Vagina (tissue), 2 donors: ENCODE measurements around the gene RGS10. TPM values are rescaled to one million over a fixed set of nuclear protein-coding genes. Genes with fewer than 3 reads are reported as not detected.
"Not testable (repeated sequence)": the region's sequence is repeated elsewhere in the genome, so short reads cannot be mapped to it uniquely, and the experiment has no call there.

Experiments used
- DNase-seq, 2 donors: peaks; one replicate each; pipeline ENCODE4 v3.0.0-alpha.2; 2017; ENCODE audit errors: extremely low spot score in 2 of 2
- H3K27ac ChIP-seq: fragments of 200-600 bp; sonication (generic); one replicate; pipeline ENCODE4 v1.5.1; 2019
- H3K27me3 ChIP-seq: fragments of 200-600 bp; sonication (generic); one replicate; pipeline ENCODE4 v1.5.1; 2019
- H3K36me3 ChIP-seq, 2 donors: fragments of 200-600 bp; sonication (generic); one replicate each; pipeline ENCODE4 v1.5.1; 2017 to 2019
- H3K4me1 ChIP-seq: fragments of 200-600 bp; sonication (generic); one replicate; pipeline ENCODE4 v1.5.1; 2019
- H3K4me3 ChIP-seq, 2 donors: fragments of 200-600 bp; sonication (generic); 1 replicate in 1 of 2; 2 replicates in 1 of 2; pipeline ENCODE4 v1.5.1; 2016 to 2019
- H3K9me3 ChIP-seq: fragments of 200-600 bp; sonication (generic); one replicate; pipeline ENCODE4 v1.5.1; 2019
- POLR2A ChIP-seq, 2 donors: fragments of 450-650 bp; IDR thresholded peaks; one replicate each; pipeline ENCODE4 v1.6.1; 2017; ENCODE audit warnings: antibody characterized with exemption in 2 of 2, mild to moderate bottlenecking in 2 of 2, moderate library complexity in 2 of 2
- POLR2AphosphoS5 ChIP-seq, 2 donors: sonication (generic); formaldehyde crosslinking; IDR thresholded peaks; one replicate each; pipeline ENCODE4 v1.9.0; 2017; ENCODE audit warnings: antibody characterized with exemption in 2 of 2, mild to moderate bottlenecking in 2 of 2, low read depth in 1 of 2; ENCODE audit not compliant: insufficient read depth in 1 of 2
- intact Hi-C: fragments of 100-400 bp; cut with DNase I; formaldehyde crosslinking; loops from one replicate; pipeline ENCODE4 v1.15.1; 2023
- total RNA-seq: library from RNA; depleted of rRNA; stranded (reverse); fragments of >200 nt; gene quantifications from one replicate; pipeline ENCODE4 v1.2.3, GENCODE V29; 2016
- TF ChIP-seq, protein P1 (sequence below), 3 experiments: fragments of 450-650 bp in 2 of 3; fragments of 200-600 bp in 1 of 3; sonication (generic) in 1 of 3; IDR thresholded peaks; one replicate each; pipeline ENCODE4 v1.5.1; 2017 to 2019; ENCODE audit warnings: antibody characterized with exemption in 3 of 3, mild to moderate bottlenecking in 2 of 3, moderate library complexity in 2 of 3

The RGS10 gene
- total RNA-seq, 1 donor from 2014 or later = 63.6 TPM

DNA sequence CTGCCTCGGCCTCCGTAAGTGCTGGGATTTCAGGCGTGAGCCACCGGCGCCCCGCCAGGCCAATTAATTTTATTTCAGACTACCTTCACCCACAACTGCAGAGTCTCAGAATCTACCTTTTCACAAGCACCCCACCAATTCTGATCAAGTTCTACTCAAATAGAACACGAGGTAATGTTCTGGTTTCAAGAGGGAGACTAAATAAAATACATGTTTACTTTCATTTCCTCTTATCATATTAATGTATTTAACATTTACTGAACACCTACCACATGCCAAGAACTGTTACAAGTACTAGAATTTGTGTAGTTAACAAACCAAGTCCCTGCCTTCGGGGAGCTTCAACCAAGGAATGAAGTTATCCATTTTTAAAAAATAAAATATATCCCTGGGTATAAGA is 25.5 kb upstream of the RGS10 start:
- no peaks in the 10 kb centered on the region for H3K4me1 ChIP-seq
- no peak for TF ChIP-seq POLR2AphosphoS5 (IDR thresholded peaks at IDR 0.05; ENCODE audit: insufficient read depth in 1 of 2, low read depth in 1 of 2)
- no peak for TF ChIP-seq POLR2A (IDR thresholded peaks at IDR 0.05)
- TF ChIP-seq, protein P1, sequence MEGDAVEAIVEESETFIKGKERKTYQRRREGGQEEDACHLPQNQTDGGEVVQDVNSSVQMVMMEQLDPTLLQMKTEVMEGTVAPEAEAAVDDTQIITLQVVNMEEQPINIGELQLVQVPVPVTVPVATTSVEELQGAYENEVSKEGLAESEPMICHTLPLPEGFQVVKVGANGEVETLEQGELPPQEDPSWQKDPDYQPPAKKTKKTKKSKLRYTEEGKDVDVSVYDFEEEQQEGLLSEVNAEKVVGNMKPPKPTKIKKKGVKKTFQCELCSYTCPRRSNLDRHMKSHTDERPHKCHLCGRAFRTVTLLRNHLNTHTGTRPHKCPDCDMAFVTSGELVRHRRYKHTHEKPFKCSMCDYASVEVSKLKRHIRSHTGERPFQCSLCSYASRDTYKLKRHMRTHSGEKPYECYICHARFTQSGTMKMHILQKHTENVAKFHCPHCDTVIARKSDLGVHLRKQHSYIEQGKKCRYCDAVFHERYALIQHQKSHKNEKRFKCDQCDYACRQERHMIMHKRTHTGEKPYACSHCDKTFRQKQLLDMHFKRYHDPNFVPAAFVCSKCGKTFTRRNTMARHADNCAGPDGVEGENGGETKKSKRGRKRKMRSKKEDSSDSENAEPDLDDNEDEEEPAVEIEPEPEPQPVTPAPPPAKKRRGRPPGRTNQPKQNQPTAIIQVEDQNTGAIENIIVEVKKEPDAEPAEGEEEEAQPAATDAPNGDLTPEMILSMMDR (IDR thresholded peaks at IDR 0.05) = no peak
- peaks cover 0 to 11% of the 10 kb centered on the region in 2 donors for H3K36me3 ChIP-seq
- H3K27ac ChIP-seq = no peak overlapping the region
- no peaks in the 10 kb centered on the region for H3K9me3 ChIP-seq
- H3K4me3 ChIP-seq = no peak overlapping the region
- no peaks in the 10 kb centered on the region for H3K27me3 ChIP-seq
- intact Hi-C loops = no loop called here
- no peak for DNase-seq

GRCh38 chr10:119562097-119562496 is 19.6 kb upstream of the RGS10 start:
- no peaks in the 10 kb centered on the region for H3K36me3 ChIP-seq
- no peaks in the 10 kb centered on the region for H3K4me1 ChIP-seq
- DNase-seq = no peak
- H3K4me3 ChIP-seq = no peak overlapping the region
- no peak for TF ChIP-seq POLR2A (IDR thresholded peaks at IDR 0.05)
- TF ChIP-seq, protein P1 (IDR thresholded peaks at IDR 0.05) = no peak
- no peak for TF ChIP-seq POLR2AphosphoS5 (IDR thresholded peaks at IDR 0.05; ENCODE audit: insufficient read depth in 1 of 2, low read depth in 1 of 2)
- no peak overlapping the region for H3K27ac ChIP-seq
- intact Hi-C loops = no loop called here
- H3K27me3 ChIP-seq = no peaks in the 10 kb centered on the region
- H3K9me3 ChIP-seq = no peaks in the 10 kb centered on the region

- H3K36me3 ChIP-seq, intact Hi-C loops, H3K27ac ChIP-seq, DNase-seq, H3K4me3 ChIP-seq, H3K9me3 ChIP-seq, H3K4me1 ChIP-seq, H3K27me3 ChIP-seq: not testable (repeated sequence)
Observed at GRCh38 chr10:119559511-119559910, 17.0 kb upstream of the RGS10 start.

DNA sequence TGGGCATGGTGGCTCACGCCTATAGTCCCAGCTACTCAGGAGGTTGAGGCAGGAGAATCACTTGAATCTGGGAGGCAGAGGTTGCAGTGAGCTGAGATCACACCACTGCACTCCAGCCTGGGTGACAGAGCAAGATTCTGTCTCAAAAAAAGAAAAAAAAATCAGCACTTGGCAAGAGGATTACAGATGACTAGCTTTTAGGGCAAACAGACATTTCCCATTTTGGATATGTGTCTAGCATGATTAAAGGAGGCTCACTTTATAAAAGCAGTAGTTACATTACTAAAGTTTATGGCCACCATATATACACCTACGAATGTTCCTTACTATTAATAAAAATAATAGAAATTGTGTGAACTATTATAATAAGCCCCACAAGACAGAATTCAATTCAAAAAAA is 13.6 kb upstream of the RGS10 start:
- H3K27ac ChIP-seq, H3K9me3 ChIP-seq, intact Hi-C loops, H3K36me3 ChIP-seq, H3K4me3 ChIP-seq, H3K4me1 ChIP-seq, DNase-seq, H3K27me3 ChIP-seq: not testable (repeated sequence)

DNA sequence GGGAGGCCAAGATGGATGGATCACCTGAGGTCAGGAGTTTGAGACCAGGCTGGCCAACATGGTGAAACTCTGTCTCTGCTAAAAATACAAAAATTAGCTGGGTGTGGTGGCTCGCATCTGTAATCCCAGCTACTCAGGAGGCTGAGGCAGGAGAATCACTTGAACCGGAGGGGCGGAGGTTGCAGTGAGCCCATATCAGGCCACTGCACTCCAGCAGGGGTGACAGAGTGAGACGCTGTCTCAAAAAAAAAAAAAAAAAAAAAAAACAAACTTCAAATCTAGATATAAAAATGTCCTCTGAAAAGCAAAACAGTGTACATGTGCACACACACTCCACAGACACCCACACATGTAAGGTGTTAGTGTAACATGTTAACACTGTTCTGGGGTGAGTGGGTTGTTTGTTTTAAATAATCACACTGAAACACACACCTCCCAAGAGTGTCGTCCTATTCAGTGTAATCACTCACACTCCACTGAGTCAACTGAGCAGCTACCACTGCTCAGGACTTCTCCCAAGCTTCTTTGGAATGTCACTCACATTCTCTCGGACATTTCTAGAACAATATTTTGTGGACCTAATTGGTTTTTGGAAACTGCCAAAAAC is 12.8 kb upstream of the RGS10 start:
- H3K27ac ChIP-seq = no peak overlapping the region
- no peaks in the 10 kb centered on the region for H3K36me3 ChIP-seq
- H3K4me3 ChIP-seq = no peak overlapping the region
- H3K9me3 ChIP-seq = no peaks in the 10 kb centered on the region
- intact Hi-C loops = no loop called here
- no peaks in the 10 kb centered on the region for H3K4me1 ChIP-seq
- H3K27me3 ChIP-seq = no peaks in the 10 kb centered on the region
- TF ChIP-seq POLR2A (IDR thresholded peaks at IDR 0.05) (no peak), POLR2AphosphoS5 (IDR thresholded peaks at IDR 0.05; ENCODE audit: insufficient read depth in 1 of 2, low read depth in 1 of 2) (no peak)
- TF ChIP-seq, protein P1 (IDR thresholded peaks at IDR 0.05) = no peak
- DNase-seq = no peak

GRCh38 chr10:119550827-119551226 is 8.3 kb upstream of the RGS10 start:
- Histone ChIP-seq H3K27me3 (no peaks in the 10 kb centered on the region), H3K27ac (no peak overlapping the region), H3K36me3 (no peaks in the 10 kb centered on the region), H3K9me3 (no peaks in the 10 kb centered on the region), H3K4me1 (no peaks in the 10 kb centered on the region), H3K4me3 (no peak overlapping the region)
- DNase-seq = no peak
- TF ChIP-seq POLR2A (IDR thresholded peaks at IDR 0.05) = no peak
- TF ChIP-seq POLR2AphosphoS5 (IDR thresholded peaks at IDR 0.05; ENCODE audit: insufficient read depth in 1 of 2, low read depth in 1 of 2) = no peak
- TF ChIP-seq, protein P1 (IDR thresholded peaks at IDR 0.05) = no peak
- intact Hi-C loops = no loop called here
